Sigmoid colon (tissue), 4 donors: Measurements from ENCODE around the gene PEAR1.

Source experiments
- CTCF ChIP-seq, 4 experiments: fragments of 450-650 bp in 3 of 4; fragments of 200-600 bp in 1 of 4; IDR thresholded peaks; one replicate each; pipeline ENCODE4 v1.5.1; 2016 to 2019; ENCODE audit warnings: antibody characterized with exemption in 4 of 4, mild to moderate bottlenecking in 3 of 4, moderate library complexity in 2 of 4
- EP300 ChIP-seq, 4 donors: sonication (generic); formaldehyde crosslinking; IDR thresholded peaks; one replicate each; pipeline ENCODE4 v1.6.1; 2017; ENCODE audit warnings: antibody characterized with exemption in 4 of 4
- POLR2A ChIP-seq, 2 donors: fragments of 450-650 bp; IDR thresholded peaks; one replicate each; pipeline ENCODE4 v1.6.1; 2016; ENCODE audit warnings: antibody characterized with exemption in 2 of 2, mild to moderate bottlenecking in 2 of 2, moderate library complexity in 2 of 2
- POLR2AphosphoS5 ChIP-seq, 4 donors: sonication (generic); formaldehyde crosslinking; IDR thresholded peaks; one replicate each; pipeline ENCODE4 v1.6.1; 2017; ENCODE audit warnings: antibody characterized with exemption in 4 of 4

GRCh38 chr1:156944268-156944667 lies 50.8 kb downstream of the PEAR1 start:
- TF ChIP-seq CTCF (IDR thresholded peaks at IDR 0.05) = no peak
- TF ChIP-seq EP300 (IDR thresholded peaks at IDR 0.05) = no peak
- no peak for TF ChIP-seq POLR2A (IDR thresholded peaks at IDR 0.05)
- TF ChIP-seq POLR2AphosphoS5 (IDR thresholded peaks at IDR 0.05) = no peak
